Spleen (tissue), 13 donors: ENCODE data around the gene TRPC6. TPM values are rescaled to one million over a fixed set of nuclear protein-coding genes. Genes with fewer than 3 reads are reported as not detected.

Experiments
- DNase-seq: peaks from one replicate; pipeline ENCODE4 v3.0.0-alpha.2; 2020
- H3K27ac ChIP-seq, 8 donors: fragments of 200-600 bp; sonication (generic) in 7 of 8; 1 replicate in 4 of 8; 2 replicates in 4 of 8; pipeline versions ENCODE4 v1.5.0 to v1.8.0; 2016 to 2021; ENCODE audit warnings: inconsistent platforms in 4 of 8, mild to moderate bottlenecking in 4 of 8, moderate library complexity in 1 of 8
- H3K27me3 ChIP-seq, 7 donors: fragments of 200-600 bp; sonication (generic) in 6 of 7; replicated peaks in 1 of 7; 1 replicate in 4 of 7; 2 replicates in 3 of 7; pipeline versions ENCODE4 v1.5.0 to v1.8.0; 2016 to 2021; ENCODE audit warnings: inconsistent platforms in 3 of 7, mild to moderate bottlenecking in 1 of 7
- H3K36me3 ChIP-seq, 6 donors: fragments of 200-600 bp; sonication (generic) in 5 of 6; 1 replicate in 4 of 6; 2 replicates in 2 of 6; pipeline versions ENCODE4 v1.5.0 to v1.8.0; 2016 to 2021; ENCODE audit warnings: inconsistent platforms in 2 of 6
- H3K4me1 ChIP-seq, 6 donors: fragments of 200-600 bp; sonication (generic) in 5 of 6; 1 replicate in 3 of 6; 2 replicates in 3 of 6; pipeline versions ENCODE4 v1.5.0 to v1.8.0; 2016 to 2021; ENCODE audit warnings: inconsistent platforms in 3 of 6
- H3K4me3 ChIP-seq, 8 donors: fragments of 200-600 bp; sonication (generic) in 7 of 8; 1 replicate in 4 of 8; 2 replicates in 4 of 8; pipeline versions ENCODE4 v1.5.0 to v1.8.0; 2016 to 2021; ENCODE audit warnings: inconsistent platforms in 4 of 8, mild to moderate bottlenecking in 4 of 8, moderate library complexity in 2 of 8
- H3K9me3 ChIP-seq, 8 donors: fragments of 200-600 bp; sonication (generic) in 7 of 8; 1 replicate in 4 of 8; 2 replicates in 4 of 8; pipeline versions ENCODE4 v1.5.0 to v1.8.0; 2016 to 2021; ENCODE audit warnings: inconsistent platforms in 4 of 8
- CTCF ChIP-seq, 11 experiments: fragments of 200-600 bp in 7 of 11; fragments of 450-650 bp in 4 of 11; sonication (generic) in 4 of 11; IDR thresholded peaks in 8 of 11; conservative IDR thresholded peaks in 3 of 11; 1 replicate in 7 of 11; 2 replicates in 4 of 11; pipeline versions ENCODE4 v1.4.0 to v1.8.0; 2016 to 2021; ENCODE audit warnings: antibody characterized with exemption in 11 of 11, inconsistent platforms in 4 of 11, mild to moderate bottlenecking in 1 of 11
- POLR2A ChIP-seq, 3 donors: fragments of 450-650 bp; IDR thresholded peaks; one replicate each; pipeline ENCODE4 v1.5.1; 2017; ENCODE audit warnings: antibody characterized with exemption in 3 of 3, mild to moderate bottlenecking in 1 of 3
- POLR2AphosphoS5 ChIP-seq, 3 donors: sonication (generic); formaldehyde crosslinking; IDR thresholded peaks; one replicate each; pipeline ENCODE4 v1.5.1; 2017; ENCODE audit warnings: antibody characterized with exemption in 3 of 3
- WGBS, 5 donors: extraction: QIAGEN DNeasy Blood & Tissue Kit in 3 of 5; methylation state at CpG; one replicate each; pipeline versions ENCODE4 v1.1.5 to v1.1.7; 2013 to 2018; 5-methylcytosine and 5-hydroxymethylcytosine counted together
- intact Hi-C: fragments of 100-400 bp; cut with DNase I; formaldehyde crosslinking; loops from one replicate; pipeline ENCODE4 v1.15.0; 2023; ENCODE audit warnings: low total_unique reads
- long read RNA-seq, 2 donors: transcript quantifications; one replicate each; lab custom pipeline, GENCODE V29; 2026
- polyA plus RNA-seq, 3 donors: library from polyadenylated mRNA; stranded (reverse); fragments of 200-250 nt; gene quantifications; one replicate each; pipeline ENCODE4 v1.2.1, GENCODE V29; 2013
- total RNA-seq, 7 donors: library from RNA; depleted of rRNA in 3 of 7; stranded (reverse); fragments of >200 nt in 3 of 7; fragmentation: NEBNext Ultra II Directional in 4 of 7; extraction: Animal tissue kit (Norgen Biotek cat#: 25700) in 4 of 7; gene quantifications; one replicate each; pipeline versions ENCODE4 v1.1.0 to v1.2.1, GENCODE V29; 2016 to 2021
- donor health status: healthy with polysubstance abuse.
- donor health status: DM: no; HTN: no; CAD: no; lungs with moderate emphysema.
- donor health status: DM: no; HTN: no; CAD: no.
- donor health status: Bipolar disorder and iron deficiency.
- donor health status: healthy.
- donor health status: DM: no; HTN: no; CAD: no.
- donor health status: DM: yes; HTN: yes; CAD: no.

The TRPC6 gene
- total RNA-seq (1 to 10 TPM; 1.0 to 6.6 (median 4.3) TPM), polyA plus RNA-seq (under 1 TPM; 0.30 to 0.51 (median 0.43) TPM)
- long read RNA-seq, donor 1, full-length matches to known transcripts = 2 of 2 reads
- long read RNA-seq, donor 1, partial matches to known transcripts = 0 of 2 reads
- long read RNA-seq, donor 1, other reads (novel, unspliced or antisense) = 0 of 2 reads
- long read RNA-seq, donor 2, full-length matches to known transcripts = 1 of 1 reads
- long read RNA-seq, donor 2, partial matches to known transcripts = 0 of 1 reads
- long read RNA-seq, donor 2, other reads (novel, unspliced or antisense) = 0 of 1 reads

GRCh38 chr11:101583251-101584128, at the start of gene TRPC6:
TSS of gene TRPC6 (minus strand) at chr11:101584007. CDS start at chr11:101583503, 504 bp downstream.
- Histone ChIP-seq H3K27ac (peak within 1 kb of the TSS in 6 of 8 donors; percentile 23 to 73 (median 60)), H3K4me1 (peaks cover 0 to 16% (median 6%) of the 10 kb centered on the region in 6 donors), H3K36me3 (no peaks in the 10 kb centered on the region), H3K4me3 (peak within 1 kb of the TSS; percentile 18 to 67 (median 37)), H3K27me3 (peaks cover 0 to 43% (median 15%) of the 10 kb centered on the region in 7 donors), H3K9me3 (peaks cover 0 to 12% (median 0%) of the 10 kb centered on the region in 8 donors)
- WGBS, 5 donors = 7 to 25% (median 9%) methylated on average over 38 to 74 of the region's 74 CpGs
- TF ChIP-seq POLR2AphosphoS5 (IDR thresholded peaks at IDR 0.05) (peak in 1 of 3 donors; percentile 23), POLR2A (IDR thresholded peaks at IDR 0.05) (no peak), CTCF (IDR thresholded peaks at IDR 0.05 in 8 of 11, conservative IDR thresholded peaks at IDR 0.05 in 3 of 11) (no peak)
- intact Hi-C loops = no loop called here
- DNase-seq = peak; percentile 72

- WGBS, 5 donors = 32 to 53% (median 35%) methylated on average over 3 of the region's 3 CpGs
- no peak for DNase-seq
- Histone ChIP-seq H3K4me1 (no peaks in the 10 kb centered on the region), H3K27ac (no peak overlapping the region), H3K4me3 (no peak overlapping the region), H3K9me3 (no peaks in the 10 kb centered on the region), H3K27me3 (no peaks in the 10 kb centered on the region), H3K36me3 (no peaks in the 10 kb centered on the region)
- intact Hi-C loops = no loop called here
- TF ChIP-seq POLR2AphosphoS5 (IDR thresholded peaks at IDR 0.05) (no peak), POLR2A (IDR thresholded peaks at IDR 0.05) (no peak), CTCF (IDR thresholded peaks at IDR 0.05 in 8 of 11, conservative IDR thresholded peaks at IDR 0.05 in 3 of 11) (no peak)
Observed at GRCh38 chr11:101620026-101620425, 36.2 kb upstream of the TRPC6 start.

GRCh38 chr11:101618709-101619108, 34.9 kb upstream of the TRPC6 start:
- no peak overlapping the region for H3K27ac ChIP-seq
- WGBS, 5 donors = 86 to 98% (median 93%) methylated on average over 2 of the region's 2 CpGs
- H3K27me3 ChIP-seq = no peaks in the 10 kb centered on the region
- no peak for TF ChIP-seq POLR2A (IDR thresholded peaks at IDR 0.05)
- no peak for TF ChIP-seq CTCF (IDR thresholded peaks at IDR 0.05 in 8 of 11, conservative IDR thresholded peaks at IDR 0.05 in 3 of 11)
- no peak for TF ChIP-seq POLR2AphosphoS5 (IDR thresholded peaks at IDR 0.05)
- no peaks in the 10 kb centered on the region for H3K9me3 ChIP-seq
- H3K36me3 ChIP-seq = no peaks in the 10 kb centered on the region
- no peak for DNase-seq
- intact Hi-C loops = no loop called here
- no peaks in the 10 kb centered on the region for H3K4me1 ChIP-seq
- H3K4me3 ChIP-seq = no peak overlapping the region
